SH-SY5Y (cell line): ENCODE measurements around the gene TEDC1.

ENCODE experiments used
- GATA2 ChIP-seq: IDR thresholded peaks from 2 replicates; pipeline ENCODE4 v1.6.1; 2011; ENCODE audit warnings: mild to moderate bottlenecking, low read depth, low read length
- GATA3 ChIP-seq: IDR thresholded peaks from 2 replicates; pipeline ENCODE4 v1.6.1; 2011; ENCODE audit warnings: low read depth, mild to moderate bottlenecking, low read length, moderate library complexity

DNA sequence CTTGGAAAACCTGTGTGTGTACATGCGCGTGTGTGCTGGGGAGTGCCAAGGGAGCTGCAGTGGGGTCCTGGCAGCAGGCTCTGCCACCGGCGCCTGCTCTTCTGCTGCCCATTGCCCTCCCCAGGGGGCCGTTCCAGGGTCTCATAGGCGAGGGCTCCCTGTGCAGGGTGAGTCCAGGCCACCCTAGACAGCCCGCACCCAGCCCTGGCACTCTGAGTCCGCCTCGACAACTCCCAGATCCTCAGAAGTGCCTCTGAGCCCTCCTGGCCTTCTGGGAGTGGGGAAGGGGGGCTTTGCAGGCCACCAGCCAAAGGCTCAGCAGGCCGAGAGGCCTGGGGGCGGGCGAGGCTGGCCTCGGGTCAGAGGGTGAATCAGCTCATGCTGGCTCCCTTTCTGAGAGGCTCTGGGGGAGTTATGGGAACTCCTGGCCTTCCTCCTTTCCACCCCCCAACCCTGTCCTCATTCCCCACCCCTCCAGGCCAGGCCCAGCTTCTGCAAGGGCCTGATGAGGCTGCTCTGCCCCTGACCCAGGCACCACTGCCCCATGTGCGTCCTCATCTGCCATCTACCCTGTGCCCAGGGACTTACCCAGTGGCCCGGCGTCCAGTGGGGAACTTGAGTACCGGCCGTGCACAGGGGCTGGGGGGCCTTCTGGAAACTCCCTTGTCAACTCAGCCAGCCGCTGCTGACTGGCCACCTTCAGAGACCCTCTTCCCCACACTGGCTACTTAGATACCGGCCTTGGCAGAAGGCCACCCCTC, 2.1 kb upstream of the TEDC1 start:
- TF ChIP-seq GATA3 = no peak
- TF ChIP-seq GATA2 = no peak
